HG02938 (cell line): Measurements from ENCODE around the gene SLC4A2.

Experiments used
- ATAC-seq: cut with Tn5 transposase; IDR thresholded peaks from one replicate; pipeline ENCODE4 v1.9.1; 2021; ENCODE audit warnings: mild to moderate bottlenecking, moderate library complexity; ENCODE audit not compliant: unreplicated experiment

Gene SLC4A2

GRCh38 chr7:151061213-151062110, 2.1 kb downstream of the SLC4A2 start:
- ATAC-seq = no peak

GRCh38 chr7:151062111-151062398, 2.7 kb downstream of the SLC4A2 start:
- ATAC-seq = no peak

- ATAC-seq = no peak
Measured at GRCh38 chr7:151062399-151063211, 3.2 kb downstream of the SLC4A2 start.

- ATAC-seq = no peak
Measured at GRCh38 chr7:151063212-151063561, 3.8 kb downstream of the SLC4A2 start.

GRCh38 chr7:151064454-151064853, 5.1 kb downstream of the SLC4A2 start:
- no peak for ATAC-seq

GRCh38 chr7:151064993-151065392, 5.6 kb downstream of the SLC4A2 start:
- no peak for ATAC-seq

GRCh38 chr7:151065516-151065915, 6.1 kb downstream of the SLC4A2 start:
- no peak for ATAC-seq

- ATAC-seq = no peak
Measured at GRCh38 chr7:151066273-151066974, 7.0 kb downstream of the SLC4A2 start.

- no peak for ATAC-seq
Measured at GRCh38 chr7:151068069-151068773, 8.8 kb downstream of the SLC4A2 start.

- no peak for ATAC-seq
Measured at GRCh38 chr7:151069841-151070573, 10.6 kb downstream of the SLC4A2 start.

GRCh38 chr7:151070574-151070960, 11.2 kb downstream of the SLC4A2 start:
- ATAC-seq = no peak

GRCh38 chr7:151071032-151071866, 11.9 kb downstream of the SLC4A2 start:
- ATAC-seq = no peak

- no peak for ATAC-seq
Measured at GRCh38 chr7:151073990-151074389, 14.6 kb downstream of the SLC4A2 start.

GRCh38 chr7:151074817-151075661, 15.7 kb downstream of the SLC4A2 start:
- ATAC-seq = no peak

GRCh38 chr7:151075662-151075971, 16.2 kb downstream of the SLC4A2 start:
- ATAC-seq = no peak

- no peak for ATAC-seq
Measured at GRCh38 chr7:151075978-151076426, 16.6 kb downstream of the SLC4A2 start.

- ATAC-seq = no peak
Measured at GRCh38 chr7:151076863-151077704, 17.7 kb downstream of the SLC4A2 start.
